DOHH2 (cell line): ENCODE data around the gene TMEM168.
"Not testable (repeated sequence)": the region's sequence is repeated elsewhere in the genome, so short reads cannot be mapped to it uniquely, and the experiment has no call there.

ENCODE experiments used
- H3F3A ChIP-seq: fragments of 200-600 bp; sonication (generic), shearing (Covaris generic); 2 replicates; pipeline ENCODE4 v1.6.0; 2016; ENCODE audit warnings: antibody characterized with exemption, mild to moderate bottlenecking; ENCODE audit not compliant: control insufficient read depth, insufficient read depth
- H3K27ac ChIP-seq: fragments of 200-600 bp; sonication (generic); 2 replicates; pipeline ENCODE4 v1.5.1; 2014; ENCODE audit warnings: low read depth, mild to moderate bottlenecking, low read length, moderate library complexity
- H3K27me3 ChIP-seq: fragments of 200-600 bp; sonication (generic); 2 replicates; pipeline ENCODE4 v1.6.1; 2014; ENCODE audit warnings: mild to moderate bottlenecking, low read length, mixed read lengths; ENCODE audit not compliant: control insufficient read depth
- H3K36me3 ChIP-seq: fragments of 200-600 bp; sonication (generic); 2 replicates; pipeline ENCODE4 v1.6.1; 2014; ENCODE audit warnings: mild to moderate bottlenecking, low read length, moderate library complexity, mixed read lengths; ENCODE audit not compliant: control insufficient read depth
- H3K4me1 ChIP-seq: fragments of 200-600 bp; sonication (generic); 2 replicates; pipeline ENCODE4 v1.6.1; 2014; ENCODE audit warnings: mild to moderate bottlenecking, low read length, mixed read lengths; ENCODE audit not compliant: control insufficient read depth
- H3K4me2 ChIP-seq: fragments of 200-600 bp; sonication (generic); 2 replicates; pipeline ENCODE4 v1.6.0; 2014; ENCODE audit warnings: mild to moderate bottlenecking, low read length, moderate library complexity
- H3K4me3 ChIP-seq: fragments of 200-600 bp; sonication (generic); 2 replicates; pipeline ENCODE4 v1.5.1; 2014; ENCODE audit warnings: mild to moderate bottlenecking, low read length, mixed read lengths
- H3K79me2 ChIP-seq: fragments of 200-600 bp; sonication (generic); 2 replicates; pipeline ENCODE4 v1.6.1; 2014; ENCODE audit warnings: mild to moderate bottlenecking, low read length, mixed read lengths; ENCODE audit not compliant: control insufficient read depth
- H3K9me2 ChIP-seq: fragments of 200-600 bp; sonication (generic); replicated peaks from 2 replicates; pipeline ENCODE4 v1.6.1; 2014; ENCODE audit warnings: mild to moderate bottlenecking, low read length, mixed read lengths; ENCODE audit not compliant: control insufficient read depth
- H3K9me3 ChIP-seq: fragments of 200-600 bp; sonication (generic); 2 replicates; pipeline ENCODE4 v1.6.1; 2014; ENCODE audit warnings: antibody characterized with exemption, low read length, mixed read lengths; ENCODE audit not compliant: control insufficient read depth, insufficient read depth
- H4K20me1 ChIP-seq: fragments of 200-600 bp; sonication (generic); 2 replicates; pipeline ENCODE4 v1.6.0; 2014; ENCODE audit warnings: low read depth, mild to moderate bottlenecking, antibody characterized with exemption, low read length, moderate library complexity; ENCODE audit not compliant: control insufficient read depth, insufficient read depth
- CTCF ChIP-seq: fragments of 200-600 bp; sonication (generic); IDR thresholded peaks from one replicate; pipeline ENCODE4 v1.5.1; 2014; ENCODE audit warnings: antibody characterized with exemption, mild to moderate bottlenecking, low read depth, low read length; ENCODE audit not compliant: poor library complexity, severe bottlenecking
- EZH2phosphoT487 ChIP-seq: fragments of 200-600 bp; sonication (generic); IDR thresholded peaks from 2 replicates; pipeline ENCODE4 v1.6.1; 2017; ENCODE audit warnings: borderline replicate concordance, mild to moderate bottlenecking, antibody characterized with exemption, low read length, moderate library complexity, mixed read lengths

Gene TMEM168

DNA sequence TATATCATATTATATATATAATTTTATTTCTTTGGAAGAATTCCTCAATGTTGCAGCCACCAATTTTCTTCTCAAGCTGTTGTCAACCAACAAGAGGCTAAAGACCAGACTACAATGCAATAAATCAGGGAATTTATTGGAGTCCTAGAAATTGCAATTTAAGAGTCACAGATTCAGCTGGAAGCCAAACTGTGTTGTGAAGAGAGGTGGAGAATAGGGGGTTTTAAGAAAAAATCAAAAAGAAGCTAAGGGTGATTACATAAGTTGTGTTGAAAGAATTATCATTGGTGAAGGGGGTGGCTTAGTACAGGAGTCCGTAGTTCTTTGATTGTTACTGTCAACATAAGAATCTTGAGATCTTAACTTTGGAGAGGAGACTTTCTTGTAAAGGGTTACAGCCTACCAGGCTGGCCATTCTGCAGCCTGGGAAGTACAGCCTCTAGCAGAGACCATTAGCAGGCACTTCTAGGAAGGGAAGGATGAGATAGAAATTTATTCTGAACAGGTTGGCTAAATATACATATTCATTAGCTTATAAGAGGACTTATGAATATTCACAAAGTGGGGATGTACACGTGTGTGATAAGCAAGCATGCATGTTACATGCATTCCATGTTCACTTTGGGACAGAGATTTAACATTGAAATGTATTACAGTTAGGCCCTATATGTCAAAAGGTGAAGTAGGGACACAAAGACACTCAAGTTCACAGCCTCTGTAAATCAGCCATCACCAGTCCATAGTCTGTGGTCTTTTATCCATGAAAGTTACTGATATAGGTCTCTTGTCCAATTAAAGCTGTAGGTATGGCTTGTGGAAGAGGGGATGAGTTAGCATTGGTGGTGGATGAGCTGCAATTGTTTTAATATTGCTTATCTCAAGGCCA is 8.3 kb upstream of the TMEM168 start:
- Histone ChIP-seq H3K4me1 (no peaks in the 10 kb centered on the region), H3F3A (peaks cover 8% of the 10 kb centered on the region; the same call in 1 of the 2 replicates), H3K79me2 (no peaks in the 10 kb centered on the region), H3K36me3 (no peaks in the 10 kb centered on the region), H3K9me3 (no peaks in the 10 kb centered on the region), H4K20me1 (no peaks in the 10 kb centered on the region), H3K9me2 (no peaks in the 10 kb centered on the region), H3K27ac (no peak overlapping the region), H3K4me3 (no peak overlapping the region), H3K4me2 (no peak overlapping the region), H3K27me3 (no peaks in the 10 kb centered on the region)
- no peak for TF ChIP-seq EZH2phosphoT487
- no peak for TF ChIP-seq CTCF

DNA sequence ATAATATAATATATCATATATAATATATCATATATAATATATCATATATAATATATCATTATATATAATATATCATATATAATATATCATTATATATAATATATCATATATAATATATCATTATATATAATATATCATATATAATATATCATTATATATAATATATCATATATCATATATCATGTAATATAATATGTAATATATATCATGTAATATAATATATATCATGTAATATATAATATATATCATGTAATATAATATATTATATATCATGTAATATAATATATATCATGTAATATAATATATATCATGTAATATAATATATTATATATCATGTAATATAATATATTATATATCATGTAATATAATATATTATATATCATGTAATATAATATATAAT is 6.4 kb upstream of the TMEM168 start:
- not testable (repeated sequence) for H4K20me1 ChIP-seq, H3K9me3 ChIP-seq, H3K27me3 ChIP-seq, H3K4me1 ChIP-seq, H3K4me3 ChIP-seq, H3K27ac ChIP-seq, H3K79me2 ChIP-seq, H3F3A ChIP-seq, H3K4me2 ChIP-seq, H3K36me3 ChIP-seq, H3K9me2 ChIP-seq

DNA sequence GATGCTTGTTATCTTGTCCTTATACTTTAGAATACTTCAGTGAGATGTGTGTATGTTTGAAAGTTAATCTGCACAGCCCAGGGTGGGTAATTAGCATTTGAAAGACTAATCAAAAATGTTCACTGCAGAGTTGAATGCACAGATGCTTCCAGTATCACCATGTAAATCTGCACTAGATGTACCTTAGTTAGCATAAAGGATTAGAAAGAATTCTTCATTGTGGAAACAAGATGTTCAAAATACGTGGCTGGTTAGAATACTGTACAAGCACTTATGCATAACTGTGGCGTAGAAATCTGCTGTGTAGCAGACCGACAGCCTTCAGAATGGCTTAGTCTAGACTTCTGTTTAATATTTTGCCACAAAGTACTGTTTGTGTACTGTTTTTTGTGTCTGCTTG is 2.2 kb upstream of the TMEM168 start:
- Histone ChIP-seq H3K36me3 (peaks cover 5% of the 10 kb centered on the region; the same call in 1 of the 2 replicates), H3K79me2 (peaks cover 24% of the 10 kb centered on the region), H3K9me2 (no peaks in the 10 kb centered on the region), H3K9me3 (no peaks in the 10 kb centered on the region), H3K27ac (no peak overlapping the region), H3K4me1 (peaks cover 26% of the 10 kb centered on the region), H3K27me3 (no peaks in the 10 kb centered on the region), H3K4me3 (no peak overlapping the region), H3K4me2 (no peak overlapping the region), H4K20me1 (no peaks in the 10 kb centered on the region), H3F3A (peaks cover 5% of the 10 kb centered on the region; the same call in 1 of the 2 replicates)
- TF ChIP-seq EZH2phosphoT487, result no peak
- TF ChIP-seq CTCF, result no peak

- no peaks in the 10 kb centered on the region for H3K9me2 ChIP-seq
- H3K36me3 ChIP-seq, result peaks cover 5% of the 10 kb centered on the region; the same call in 1 of the 2 replicates
- no peaks in the 10 kb centered on the region for H4K20me1 ChIP-seq
- peaks cover 26% of the 10 kb centered on the region for H3K4me1 ChIP-seq
- peaks cover 32% of the 10 kb centered on the region for H3K79me2 ChIP-seq
- H3K4me3 ChIP-seq, result no peak overlapping the region
- no peaks in the 10 kb centered on the region for H3K9me3 ChIP-seq
- no peak overlapping the region for H3K4me2 ChIP-seq
- H3F3A ChIP-seq, result peaks cover 5% of the 10 kb centered on the region; the same call in 1 of the 2 replicates
- TF ChIP-seq CTCF (no peak), EZH2phosphoT487 (no peak)
- H3K27ac ChIP-seq, result no peak overlapping the region
- no peaks in the 10 kb centered on the region for H3K27me3 ChIP-seq
These were observed 1.4 kb upstream of the TMEM168 start for GRCh38 chr7:112791465-112792168.
